Type B pancreatic cell (in vitro differentiated cells): ENCODE data around the gene COPS7A. TPM values are rescaled to one million over a fixed set of nuclear protein-coding genes. Genes with fewer than 3 reads are reported as not detected.
A peak's percentile ranks its signal among the peaks of the same experiment; 100 is the strongest.

Experiments
- DNase-seq: peaks from one replicate; pipeline ENCODE4 v3.0.0; 2021; ENCODE audit warnings: mixed read lengths; ENCODE audit not compliant: unreplicated experiment; ENCODE audit errors: extremely low spot score
- H3K27ac Mint-ChIP-seq: 2 replicates; pipeline ENCODE4 v1.8.0; 2021; ENCODE audit warnings: mild to moderate bottlenecking, mixed read lengths
- H3K27me3 Mint-ChIP-seq: 2 replicates; pipeline ENCODE4 v1.8.0; 2021; ENCODE audit warnings: mixed read lengths
- H3K36me3 Mint-ChIP-seq: 2 replicates; pipeline ENCODE4 v1.8.0; 2021; ENCODE audit warnings: mixed read lengths
- H3K4me1 Mint-ChIP-seq: one replicate; pipeline ENCODE4 v1.8.0; 2021; ENCODE audit warnings: mixed read lengths; ENCODE audit not compliant: unreplicated experiment
- H3K4me3 Mint-ChIP-seq: 2 replicates; pipeline ENCODE4 v1.8.0; 2021; ENCODE audit warnings: mild to moderate bottlenecking, mixed read lengths
- H3K9me3 Mint-ChIP-seq: 2 replicates; pipeline ENCODE4 v1.8.0; 2021; ENCODE audit warnings: mixed read lengths
- CTCF ChIP-seq: fragments of 200-600 bp; sonication (generic); conservative IDR thresholded peaks from 2 replicates; pipeline ENCODE4 v1.5.0; 2021; ENCODE audit warnings: antibody characterized with exemption, mild to moderate bottlenecking
- total RNA-seq: library from RNA; stranded (reverse); gene quantifications from 2 replicates; pipeline ENCODE4 v1.2.1, GENCODE V29; 2021; ENCODE audit warnings: low replicate concordance

COPS7A gene
- total RNA-seq, 1 donor from 2014 or later, result 35.4 TPM

- peaks cover 29% of the 10 kb centered on the region for H3K4me1 Mint-ChIP-seq
- DNase-seq, result no peak
- peak overlapping the region; percentile 38 for H3K4me3 Mint-ChIP-seq
- peaks cover 23% of the 10 kb centered on the region for H3K36me3 Mint-ChIP-seq
- TF ChIP-seq CTCF, result no peak
- H3K9me3 Mint-ChIP-seq, result no peaks in the 10 kb centered on the region
- H3K27me3 Mint-ChIP-seq, result peaks cover 59% of the 10 kb centered on the region
- H3K27ac Mint-ChIP-seq, result peak overlapping the region; percentile 30
Measured at GRCh38 chr12:6771509-6772330, 47.9 kb downstream of the COPS7A start.

GRCh38 chr12:6772331-6772695 lies 48.5 kb downstream of the COPS7A start, which contains the start of gene LAG3:
TSS of gene LAG3 (plus strand) at chr12:6772520. CDS start at chr12:6772853, 333 bp downstream.
- Mint-ChIP-seq H3K4me3 (peak within 1 kb of the TSS; percentile 38), H3K27me3 (peaks cover 64% of the 10 kb centered on the region), H3K9me3 (no peaks in the 10 kb centered on the region), H3K27ac (peak within 1 kb of the TSS; percentile 30), H3K4me1 (peaks cover 29% of the 10 kb centered on the region), H3K36me3 (peaks cover 23% of the 10 kb centered on the region)
- TF ChIP-seq CTCF, result no peak
- no peak for DNase-seq

DNA sequence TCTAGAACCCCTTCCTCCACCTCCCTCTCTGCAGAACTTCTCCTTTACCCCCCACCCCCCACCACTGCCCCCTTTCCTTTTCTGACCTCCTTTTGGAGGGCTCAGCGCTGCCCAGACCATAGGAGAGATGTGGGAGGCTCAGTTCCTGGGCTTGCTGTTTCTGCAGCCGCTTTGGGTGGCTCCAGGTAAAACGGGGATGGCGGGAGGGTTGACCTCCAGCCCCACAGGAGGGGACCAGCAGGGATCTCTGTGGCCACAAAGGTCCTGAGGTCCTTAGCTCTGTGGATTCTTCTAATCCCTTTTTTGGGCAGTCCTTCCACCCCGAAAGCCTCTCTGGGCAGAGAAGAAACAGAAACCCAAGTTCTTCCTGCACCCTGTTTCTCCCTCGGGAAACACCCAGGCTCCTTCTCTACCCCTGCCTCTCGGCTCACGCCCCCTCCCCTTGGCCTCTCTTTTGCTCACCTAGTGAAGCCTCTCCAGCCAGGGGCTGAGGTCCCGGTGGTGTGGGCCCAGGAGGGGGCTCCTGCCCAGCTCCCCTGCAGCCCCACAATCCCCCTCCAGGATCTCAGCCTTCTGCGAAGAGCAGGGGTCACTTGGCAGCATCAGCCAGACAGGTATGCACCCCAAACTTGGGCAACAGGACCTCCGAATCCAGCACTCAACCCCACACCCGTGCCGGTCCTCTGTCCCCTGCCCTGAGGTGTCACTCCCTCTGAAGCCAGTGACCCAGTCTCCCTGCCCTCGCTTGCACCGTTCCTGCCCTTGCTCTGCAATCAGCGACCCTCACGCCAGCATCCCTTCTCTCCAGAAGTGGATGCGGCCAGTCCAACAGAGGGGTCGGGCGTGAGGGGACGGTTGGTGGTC lies 49.1 kb downstream of the COPS7A start:
- peak overlapping the region; percentile 34 for H3K4me3 Mint-ChIP-seq
- peaks cover 66% of the 10 kb centered on the region for H3K27me3 Mint-ChIP-seq
- H3K9me3 Mint-ChIP-seq, result no peaks in the 10 kb centered on the region
- H3K4me1 Mint-ChIP-seq, result peaks cover 29% of the 10 kb centered on the region
- no peak for TF ChIP-seq CTCF
- H3K27ac Mint-ChIP-seq, result no peak overlapping the region
- peaks cover 20% of the 10 kb centered on the region for H3K36me3 Mint-ChIP-seq
- DNase-seq, result no peak

- Mint-ChIP-seq H3K27ac (no peak overlapping the region), H3K9me3 (no peaks in the 10 kb centered on the region), H3K4me3 (peak overlapping the region; percentile 34), H3K36me3 (peaks cover 23% of the 10 kb centered on the region), H3K27me3 (peaks cover 74% of the 10 kb centered on the region), H3K4me1 (peaks cover 29% of the 10 kb centered on the region)
- DNase-seq, result no peak
- no peak for TF ChIP-seq CTCF
Measured at GRCh38 chr12:6773590-6774351, 49.9 kb downstream of the COPS7A start.

- peak overlapping the region; percentile 40 for H3K4me3 Mint-ChIP-seq
- TF ChIP-seq CTCF, result no peak
- no peak overlapping the region for H3K27ac Mint-ChIP-seq
- DNase-seq, result no peak
- peaks cover 27% of the 10 kb centered on the region for H3K4me1 Mint-ChIP-seq
- no peaks in the 10 kb centered on the region for H3K9me3 Mint-ChIP-seq
- peaks cover 23% of the 10 kb centered on the region for H3K36me3 Mint-ChIP-seq
- H3K27me3 Mint-ChIP-seq, result peaks cover 76% of the 10 kb centered on the region
Measured at GRCh38 chr12:6774499-6775062, 50.7 kb downstream of the COPS7A start.
